Adrenal gland (tissue), 12 donors: ENCODE results near the gene ZNF683. TPM values are rescaled to one million over a fixed set of nuclear protein-coding genes. Genes with fewer than 3 reads are reported as not detected.
"Not testable (repeated sequence)": the region's sequence is repeated elsewhere in the genome, so short reads cannot be mapped to it uniquely, and the experiment has no call there.

ENCODE experiments used
- DNase-seq, 7 donors: peaks; one replicate each; pipeline ENCODE4 v3.0.0-alpha.2; 2019 to 2020
- H3K27ac ChIP-seq, 5 donors: fragments of 200-600 bp; sonication (generic) in 4 of 5; 1 replicate in 3 of 5; 2 replicates in 2 of 5; pipeline versions ENCODE4 v1.5.1 to v1.8.0; 2016 to 2020; ENCODE audit warnings: mild to moderate bottlenecking in 1 of 5
- H3K27me3 ChIP-seq: fragments of 200-600 bp; 2 replicates; pipeline ENCODE4 v1.8.0; 2021
- H3K36me3 ChIP-seq, 2 donors: fragments of 200-600 bp; replicated peaks in 1 of 2; 1 replicate in 1 of 2; 2 replicates in 1 of 2; pipeline versions ENCODE4 v1.5.1 to v1.8.0; 2018 to 2022
- H3K4me1 ChIP-seq, 2 donors: fragments of 200-600 bp; replicated peaks in 1 of 2; 1 replicate in 1 of 2; 2 replicates in 1 of 2; pipeline versions ENCODE4 v1.5.1 to v1.8.0; 2018 to 2021
- H3K4me3 ChIP-seq, 4 donors: fragments of 200-600 bp; sonication (generic) in 3 of 4; one replicate each; pipeline ENCODE4 v1.5.1; 2016 to 2018
- H3K9me3 ChIP-seq, 3 donors: fragments of 200-600 bp; sonication (generic) in 1 of 3; replicated peaks in 1 of 3; 1 replicate in 2 of 3; 2 replicates in 1 of 3; pipeline versions ENCODE4 v1.5.1 to v1.8.0; 2016 to 2021
- POLR2A ChIP-seq, 2 donors: fragments of 450-650 bp; IDR thresholded peaks; one replicate each; pipeline ENCODE4 v1.6.1; 2017; ENCODE audit warnings: antibody characterized with exemption in 2 of 2, mild to moderate bottlenecking in 2 of 2, moderate library complexity in 1 of 2
- WGBS, 4 donors: extraction: QIAGEN DNeasy Blood & Tissue Kit in 2 of 4; methylation state at CpG; one replicate each; pipeline versions ENCODE4 v1.1.5 to v1.1.7; 2013 to 2017; 5-methylcytosine and 5-hydroxymethylcytosine counted together
- intact Hi-C, 2 donors: fragments of 100-400 bp; cut with DNase I; formaldehyde crosslinking; loops; one replicate each; pipeline versions ENCODE4 v1.14.1 to v1.15.0; 2022 to 2023
- polyA plus RNA-seq, 3 donors: library from polyadenylated mRNA; stranded (reverse); fragments of 200-250 nt in 2 of 3; fragments of 350-450 nt in 1 of 3; fragmentation: Illumina TruSeq in 1 of 3; extraction: RNeasy Lipid Tissue Mini Kit (QIAGEN cat#74804) in 1 of 3; gene quantifications; one replicate each; pipeline ENCODE4 v1.2.3, GENCODE V29; 2013 to 2014
- total RNA-seq, 9 donors: library from RNA; depleted of rRNA in 4 of 9; stranded (reverse); fragments of >200 nt in 4 of 9; fragments of 120-200 nt in 1 of 9; fragmentation: NEBNext Ultra II Directional in 1 of 9; extraction: Animal tissue kit (Norgen Biotek cat#: 25700) in 1 of 9; gene quantifications; one replicate each; pipeline versions ENCODE4 v1.1.0 to v1.2.4, GENCODE V29; 2013 to 2023
- TF ChIP-seq, protein P1 (sequence below), 6 experiments: fragments of 450-650 bp in 4 of 6; fragments of 200-600 bp in 2 of 6; sonication (generic) in 1 of 6; IDR thresholded peaks; 1 replicate in 5 of 6; 2 replicates in 1 of 6; pipeline versions ENCODE4 v1.5.1 to v1.8.0; 2016 to 2021; ENCODE audit warnings: antibody characterized with exemption in 6 of 6, mild to moderate bottlenecking in 2 of 6, moderate library complexity in 1 of 6
- donor health status: healthy with polysubstance abuse.
- donor health status: Bipolar disorder and iron deficiency.
- donor health status: DM: yes; HTN: yes; CAD: no.
- donor health status: DM: no; HTN: no; CAD: no.
- donor health status: DM: no; HTN: no; CAD: no.
- donor health status: DM: yes; HTN: yes; CAD: no.

Gene ZNF683
- total and polyA plus RNA-seq, 12 donors, result 0.20 to 0.25 (median 0.24) TPM; not detected in 9

DNA sequence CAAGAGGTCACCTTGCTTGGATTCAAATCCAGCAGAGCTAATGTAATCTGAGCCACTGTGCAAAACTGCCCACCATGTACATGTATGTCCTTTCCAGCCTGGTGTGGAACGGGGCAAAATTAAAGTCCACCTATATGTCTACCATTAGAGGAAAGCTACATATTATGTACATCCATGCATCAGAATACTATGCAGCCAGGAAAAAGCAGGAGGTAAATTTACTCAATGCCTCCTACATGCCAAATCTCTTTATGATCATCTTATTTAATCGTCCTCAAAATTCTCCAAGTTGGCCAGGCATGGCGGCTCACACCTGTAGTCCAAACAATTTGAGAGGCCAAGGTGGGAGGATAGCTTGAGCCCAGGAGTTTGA is 6.3 kb upstream of the ZNF683 start:
- H3K9me3 ChIP-seq, result no peaks in the 10 kb centered on the region
- WGBS, 4 donors, result 76 to 93% (median 89%) methylated on average over 3 of the region's 3 CpGs
- DNase-seq, result no peak
- H3K27me3 ChIP-seq, result peaks cover 3% of the 10 kb centered on the region
- H3K4me3 ChIP-seq, result no peak overlapping the region
- intact Hi-C loops, result no loop called here
- no peaks in the 10 kb centered on the region for H3K4me1 ChIP-seq
- TF ChIP-seq, protein P1, sequence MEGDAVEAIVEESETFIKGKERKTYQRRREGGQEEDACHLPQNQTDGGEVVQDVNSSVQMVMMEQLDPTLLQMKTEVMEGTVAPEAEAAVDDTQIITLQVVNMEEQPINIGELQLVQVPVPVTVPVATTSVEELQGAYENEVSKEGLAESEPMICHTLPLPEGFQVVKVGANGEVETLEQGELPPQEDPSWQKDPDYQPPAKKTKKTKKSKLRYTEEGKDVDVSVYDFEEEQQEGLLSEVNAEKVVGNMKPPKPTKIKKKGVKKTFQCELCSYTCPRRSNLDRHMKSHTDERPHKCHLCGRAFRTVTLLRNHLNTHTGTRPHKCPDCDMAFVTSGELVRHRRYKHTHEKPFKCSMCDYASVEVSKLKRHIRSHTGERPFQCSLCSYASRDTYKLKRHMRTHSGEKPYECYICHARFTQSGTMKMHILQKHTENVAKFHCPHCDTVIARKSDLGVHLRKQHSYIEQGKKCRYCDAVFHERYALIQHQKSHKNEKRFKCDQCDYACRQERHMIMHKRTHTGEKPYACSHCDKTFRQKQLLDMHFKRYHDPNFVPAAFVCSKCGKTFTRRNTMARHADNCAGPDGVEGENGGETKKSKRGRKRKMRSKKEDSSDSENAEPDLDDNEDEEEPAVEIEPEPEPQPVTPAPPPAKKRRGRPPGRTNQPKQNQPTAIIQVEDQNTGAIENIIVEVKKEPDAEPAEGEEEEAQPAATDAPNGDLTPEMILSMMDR (IDR thresholded peaks at IDR 0.05), result no peak
- TF ChIP-seq POLR2A (IDR thresholded peaks at IDR 0.05), result no peak
- no peaks in the 10 kb centered on the region for H3K36me3 ChIP-seq
- H3K27ac ChIP-seq, result no peak overlapping the region

DNA sequence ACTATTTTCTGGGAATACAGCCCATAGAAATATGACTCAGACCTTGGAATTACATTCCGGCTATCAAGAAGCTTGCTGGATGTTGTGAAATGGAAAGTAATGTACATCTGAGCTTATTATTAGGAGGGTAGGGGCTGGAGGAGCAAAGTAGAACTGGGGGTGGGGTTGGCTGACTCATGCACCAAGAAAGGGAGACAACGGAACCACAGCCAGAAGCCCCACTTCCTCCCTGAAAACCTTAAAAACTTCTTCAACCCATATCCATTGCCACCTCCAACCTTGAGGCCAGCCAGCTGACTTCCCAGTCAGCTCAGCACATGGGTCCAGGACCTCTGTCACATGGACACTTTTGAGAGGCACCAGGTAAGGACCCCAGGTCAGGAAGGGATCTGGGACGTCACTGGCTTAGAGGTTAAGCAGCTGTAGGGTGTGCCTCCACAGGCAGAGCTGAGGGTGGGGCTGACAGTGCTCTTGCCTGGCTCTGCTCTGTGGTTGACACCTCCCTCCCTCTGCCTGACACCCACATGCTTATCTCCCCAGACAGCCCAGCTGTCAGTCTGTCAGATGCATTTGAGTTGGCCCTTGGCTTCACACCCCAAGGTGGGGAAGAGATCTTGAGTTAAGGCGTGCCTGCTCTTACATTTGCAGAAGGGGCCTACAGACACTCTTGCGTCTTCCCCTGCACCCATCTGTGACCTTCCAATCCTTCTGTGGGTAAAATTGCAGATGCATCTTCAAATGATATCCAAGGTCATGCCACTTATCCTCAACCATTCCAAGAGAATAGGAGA is 5.7 kb upstream of the ZNF683 start:
- peak overlapping the region in 1 of 5 donors; percentile 16 for H3K27ac ChIP-seq
- no peak overlapping the region for H3K4me3 ChIP-seq
- H3K4me1 ChIP-seq, result no peaks in the 10 kb centered on the region
- no peaks in the 10 kb centered on the region for H3K9me3 ChIP-seq
- peak in 5 of 7 donors; percentile 18 to 54 (median 45) for DNase-seq
- no peaks in the 10 kb centered on the region for H3K36me3 ChIP-seq
- intact Hi-C loops, result no loop called here
- TF ChIP-seq POLR2A (IDR thresholded peaks at IDR 0.05), result no peak
- TF ChIP-seq, protein P1 (IDR thresholded peaks at IDR 0.05), result no peak
- peaks cover 3% of the 10 kb centered on the region for H3K27me3 ChIP-seq
- 32 to 49% (median 40%) methylated on average over 4 to 5 of the region's 5 CpGs for WGBS, 4 donors

DNA sequence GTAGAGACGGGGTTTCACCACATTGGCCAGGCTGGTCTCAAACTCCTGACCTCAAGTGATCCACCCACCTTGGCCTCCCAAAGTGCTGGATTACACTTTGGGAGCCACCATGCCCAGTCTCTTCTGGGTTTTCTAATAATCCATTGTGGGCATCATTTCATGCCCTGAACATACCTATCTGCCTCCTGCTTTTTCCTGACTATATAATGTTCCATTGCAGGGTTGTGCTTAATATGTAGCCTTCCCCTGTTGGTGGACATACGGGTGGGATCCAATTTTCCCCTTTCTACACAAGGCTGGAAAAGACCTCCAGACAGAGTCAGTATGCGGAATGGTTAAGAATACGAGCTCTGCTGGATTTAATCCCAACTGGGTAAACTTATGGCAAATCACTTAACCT is 3.5 kb upstream of the ZNF683 start:
- H3K27ac ChIP-seq, result no peak overlapping the region
- no peak overlapping the region for H3K4me3 ChIP-seq
- TF ChIP-seq, protein P1 (IDR thresholded peaks at IDR 0.05), result no peak
- no peak for TF ChIP-seq POLR2A (IDR thresholded peaks at IDR 0.05)
- no peak for DNase-seq
- WGBS, 4 donors, result 75 to 93% (median 86%) methylated on average over 4 of the region's 4 CpGs
- H3K9me3 ChIP-seq, result no peaks in the 10 kb centered on the region
- intact Hi-C loops, result no loop called here
- no peaks in the 10 kb centered on the region for H3K36me3 ChIP-seq
- H3K4me1 ChIP-seq, result no peaks in the 10 kb centered on the region
- no peaks in the 10 kb centered on the region for H3K27me3 ChIP-seq

DNA sequence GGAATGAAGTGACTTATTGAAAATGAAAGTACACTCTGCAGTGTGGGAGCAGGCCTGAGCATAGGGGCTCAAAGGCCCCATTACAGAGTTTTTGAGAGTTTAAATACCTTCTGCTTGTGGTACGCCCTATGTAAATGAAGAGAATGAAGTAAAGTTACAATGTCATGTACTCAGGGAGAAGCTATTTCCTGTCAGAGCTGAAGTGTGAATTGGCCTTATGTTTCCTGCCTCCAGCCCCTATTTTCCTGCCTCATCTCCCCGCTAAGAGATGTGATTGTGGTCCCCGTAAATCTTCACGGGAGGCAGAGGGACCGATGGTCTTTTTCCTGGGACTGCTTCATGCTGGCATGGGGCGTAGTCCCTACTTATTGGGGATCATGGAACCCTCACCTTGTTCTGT is 2.5 kb upstream of the ZNF683 start:
- WGBS, 4 donors, result 57 to 67% (median 63%) methylated on average over 6 of the region's 6 CpGs
- H3K9me3 ChIP-seq, result no peaks in the 10 kb centered on the region
- no peaks in the 10 kb centered on the region for H3K27me3 ChIP-seq
- TF ChIP-seq POLR2A (IDR thresholded peaks at IDR 0.05), result no peak
- TF ChIP-seq, protein P1 (IDR thresholded peaks at IDR 0.05), result no peak
- H3K4me3 ChIP-seq, result no peak overlapping the region
- intact Hi-C loops, result no loop called here
- no peaks in the 10 kb centered on the region for H3K36me3 ChIP-seq
- no peaks in the 10 kb centered on the region for H3K4me1 ChIP-seq
- no peak overlapping the region for H3K27ac ChIP-seq
- DNase-seq, result no peak

DNA sequence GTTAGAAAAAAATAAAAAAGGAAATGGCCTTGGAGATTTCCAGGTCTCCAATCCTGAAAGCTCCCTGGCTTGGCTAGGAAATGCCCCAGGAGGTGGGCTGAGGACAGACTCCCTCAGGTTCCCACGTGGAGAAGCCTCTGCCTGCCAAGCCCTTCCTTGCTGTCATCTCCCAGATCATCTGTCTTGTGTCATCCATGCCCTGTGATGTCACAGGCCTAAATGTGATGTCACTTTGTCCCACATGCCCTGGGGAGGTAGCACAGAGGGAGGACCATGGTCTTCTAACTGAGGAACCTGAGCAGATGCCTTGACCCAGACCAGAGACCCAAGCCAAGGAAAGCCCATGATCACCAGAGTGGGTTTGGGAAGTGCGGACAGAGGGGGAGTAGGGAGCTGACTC is 1.8 kb upstream of the ZNF683 start:
- H3K9me3 ChIP-seq, H3K4me1 ChIP-seq, DNase-seq, H3K36me3 ChIP-seq, H3K27me3 ChIP-seq, H3K27ac ChIP-seq, H3K4me3 ChIP-seq, intact Hi-C loops: not testable (repeated sequence)
- 38 to 58% (median 51%) methylated on average over 2 of the region's 2 CpGs for WGBS, 4 donors
